ENCODE measurements around the gene GATA2. TPM values are rescaled to one million over a fixed set of nuclear protein-coding genes. Genes with fewer than 3 reads are reported as not detected.

The GATA2 gene
- polyA plus RNA-seq, 1 experiment, result 4.8 TPM

DNA sequence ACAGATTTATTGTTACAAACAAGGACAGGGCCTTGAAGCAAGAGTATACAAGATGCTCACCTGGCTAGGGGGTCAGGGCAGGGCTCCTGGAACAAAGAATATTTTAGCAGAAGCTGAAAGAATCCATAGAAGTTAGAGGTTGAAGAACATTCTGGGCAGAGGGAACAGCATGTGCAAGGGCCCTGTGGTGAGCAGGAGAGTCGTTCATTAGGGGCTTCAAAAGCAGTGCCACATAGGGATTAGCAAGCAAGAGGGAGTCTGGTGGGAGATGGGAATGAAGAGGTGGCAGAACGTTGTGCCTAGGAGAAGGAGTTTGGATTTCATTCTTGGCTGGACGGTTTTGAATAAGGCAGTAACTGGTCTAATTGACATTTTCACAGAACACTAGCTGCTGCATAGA is 49.2 kb downstream of the GATA2 start:
- TF ChIP-seq, protein P1, sequence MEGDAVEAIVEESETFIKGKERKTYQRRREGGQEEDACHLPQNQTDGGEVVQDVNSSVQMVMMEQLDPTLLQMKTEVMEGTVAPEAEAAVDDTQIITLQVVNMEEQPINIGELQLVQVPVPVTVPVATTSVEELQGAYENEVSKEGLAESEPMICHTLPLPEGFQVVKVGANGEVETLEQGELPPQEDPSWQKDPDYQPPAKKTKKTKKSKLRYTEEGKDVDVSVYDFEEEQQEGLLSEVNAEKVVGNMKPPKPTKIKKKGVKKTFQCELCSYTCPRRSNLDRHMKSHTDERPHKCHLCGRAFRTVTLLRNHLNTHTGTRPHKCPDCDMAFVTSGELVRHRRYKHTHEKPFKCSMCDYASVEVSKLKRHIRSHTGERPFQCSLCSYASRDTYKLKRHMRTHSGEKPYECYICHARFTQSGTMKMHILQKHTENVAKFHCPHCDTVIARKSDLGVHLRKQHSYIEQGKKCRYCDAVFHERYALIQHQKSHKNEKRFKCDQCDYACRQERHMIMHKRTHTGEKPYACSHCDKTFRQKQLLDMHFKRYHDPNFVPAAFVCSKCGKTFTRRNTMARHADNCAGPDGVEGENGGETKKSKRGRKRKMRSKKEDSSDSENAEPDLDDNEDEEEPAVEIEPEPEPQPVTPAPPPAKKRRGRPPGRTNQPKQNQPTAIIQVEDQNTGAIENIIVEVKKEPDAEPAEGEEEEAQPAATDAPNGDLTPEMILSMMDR (IDR thresholded peaks at IDR 0.05; ENCODE audit: low read depth, low read length), result no peak

DNA sequence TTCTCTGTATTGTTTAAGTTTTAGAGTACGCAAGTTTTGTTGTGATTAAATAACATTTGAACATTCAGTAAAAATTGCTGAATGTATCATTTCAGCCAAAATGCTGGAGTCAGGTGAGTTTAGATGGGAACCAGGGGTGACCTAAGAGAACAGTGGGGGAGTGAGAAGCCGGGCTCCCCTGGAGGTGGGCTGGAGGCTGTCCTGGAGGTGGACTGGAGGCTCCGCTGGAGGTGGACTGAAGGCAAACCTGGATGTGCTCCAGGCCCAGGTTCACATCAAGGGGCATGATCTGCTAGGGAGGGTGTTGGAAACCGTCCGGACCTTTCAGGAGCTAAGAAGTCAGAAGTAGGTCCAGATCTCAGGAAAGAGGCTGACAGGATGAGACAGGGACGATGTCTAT is 50.1 kb downstream of the GATA2 start:
- no peaks in the 10 kb centered on the region for H3K9me3 ChIP-seq (ENCODE audit: control insufficient read depth, insufficient read depth, low read length)
- peaks cover 48% of the 10 kb centered on the region for H3K27me3 ChIP-seq (ENCODE audit: control insufficient read depth, insufficient read depth, low read length)
- H3K27ac ChIP-seq (ENCODE audit: low read depth, low read length), result no peak overlapping the region
- POLR2A ChIA-PET, result no interaction called here
- DNase-seq (ENCODE audit: low read depth, low spot score), result no peak
- CTCF ChIA-PET, result no interaction called here
- H3K4me3 ChIP-seq (ENCODE audit: low read depth, low read length), result no peak overlapping the region
- TF ChIP-seq, protein P1 (IDR thresholded peaks at IDR 0.05; ENCODE audit: low read depth, low read length), result no peak

More for the DNA sequence above, 49.2 kb downstream of the GATA2 start:
- ChIA-PET POLR2A (no interaction called here), CTCF (no interaction called here)
- Histone ChIP-seq H3K27ac (ENCODE audit: low read depth, low read length) (no peak overlapping the region), H3K9me3 (ENCODE audit: control insufficient read depth, insufficient read depth, low read length) (no peaks in the 10 kb centered on the region), H3K27me3 (ENCODE audit: control insufficient read depth, insufficient read depth, low read length) (peaks cover 48% of the 10 kb centered on the region), H3K4me3 (ENCODE audit: low read depth, low read length) (no peak overlapping the region)
- DNase-seq (ENCODE audit: low read depth, low spot score), result no peak

DNA sequence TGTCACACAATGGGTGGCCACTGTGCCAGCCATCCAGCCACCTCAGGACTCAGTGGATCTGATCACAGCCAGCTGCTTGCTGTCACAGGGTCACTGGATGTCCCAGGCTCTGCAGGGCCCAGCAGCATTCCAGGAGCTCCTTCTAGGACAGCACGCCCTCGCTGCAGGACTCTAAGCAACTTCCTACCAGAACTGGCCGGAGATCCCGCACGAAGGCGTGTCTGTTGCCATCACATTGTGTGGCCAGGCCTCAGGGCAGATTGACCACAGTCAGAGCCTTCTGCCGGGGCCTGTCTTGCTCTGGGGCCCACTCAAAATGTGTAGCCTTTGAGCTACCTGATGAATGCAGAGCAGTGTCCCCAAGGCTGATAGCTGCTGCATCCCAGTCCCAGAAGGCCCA is 50.9 kb downstream of the GATA2 start:
- Histone ChIP-seq H3K9me3 (ENCODE audit: control insufficient read depth, insufficient read depth, low read length) (no peaks in the 10 kb centered on the region), H3K27me3 (ENCODE audit: control insufficient read depth, insufficient read depth, low read length) (peaks cover 48% of the 10 kb centered on the region), H3K4me3 (ENCODE audit: low read depth, low read length) (no peak overlapping the region), H3K27ac (ENCODE audit: low read depth, low read length) (no peak overlapping the region)
- ChIA-PET POLR2A (no interaction called here), CTCF (no interaction called here)
- no peak for DNase-seq (ENCODE audit: low read depth, low spot score)
- TF ChIP-seq, protein P1 (IDR thresholded peaks at IDR 0.05; ENCODE audit: low read depth, low read length), result no peak

DNA sequence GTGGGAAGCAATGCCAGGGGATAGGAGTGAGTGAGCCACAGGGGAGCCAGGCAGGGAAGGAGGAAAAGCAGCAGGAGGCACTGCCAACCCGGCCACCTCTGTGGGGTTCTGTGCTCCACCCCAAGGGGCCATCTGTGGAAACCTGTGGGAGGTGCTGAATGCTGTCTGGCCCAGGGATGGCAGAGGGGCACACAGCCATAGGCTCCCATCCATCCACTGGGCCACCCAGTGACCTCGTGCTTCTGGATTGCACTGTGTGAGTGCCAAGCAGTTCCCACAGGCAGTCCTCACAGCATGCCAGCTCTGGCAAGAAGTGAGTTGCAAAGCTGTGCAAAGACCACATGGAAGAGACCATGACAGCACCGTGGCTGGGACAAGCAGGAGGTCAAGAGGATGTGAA is 53.8 kb downstream of the GATA2 start:
- Histone ChIP-seq H3K27ac (ENCODE audit: low read depth, low read length) (no peak overlapping the region), H3K9me3 (ENCODE audit: control insufficient read depth, insufficient read depth, low read length) (0 out of 2 replicates have a peak, but pooled peaks cover 3% of the 10 kb centered on the region), H3K27me3 (ENCODE audit: control insufficient read depth, insufficient read depth, low read length) (peaks cover 46% of the 10 kb centered on the region), H3K4me3 (ENCODE audit: low read depth, low read length) (no peak overlapping the region)
- TF ChIP-seq, protein P1 (IDR thresholded peaks at IDR 0.05; ENCODE audit: low read depth, low read length), result no peak
- no peak for DNase-seq (ENCODE audit: low read depth, low spot score)
- POLR2A ChIA-PET, result no interaction called here
- CTCF ChIA-PET, result no interaction called here

DNA sequence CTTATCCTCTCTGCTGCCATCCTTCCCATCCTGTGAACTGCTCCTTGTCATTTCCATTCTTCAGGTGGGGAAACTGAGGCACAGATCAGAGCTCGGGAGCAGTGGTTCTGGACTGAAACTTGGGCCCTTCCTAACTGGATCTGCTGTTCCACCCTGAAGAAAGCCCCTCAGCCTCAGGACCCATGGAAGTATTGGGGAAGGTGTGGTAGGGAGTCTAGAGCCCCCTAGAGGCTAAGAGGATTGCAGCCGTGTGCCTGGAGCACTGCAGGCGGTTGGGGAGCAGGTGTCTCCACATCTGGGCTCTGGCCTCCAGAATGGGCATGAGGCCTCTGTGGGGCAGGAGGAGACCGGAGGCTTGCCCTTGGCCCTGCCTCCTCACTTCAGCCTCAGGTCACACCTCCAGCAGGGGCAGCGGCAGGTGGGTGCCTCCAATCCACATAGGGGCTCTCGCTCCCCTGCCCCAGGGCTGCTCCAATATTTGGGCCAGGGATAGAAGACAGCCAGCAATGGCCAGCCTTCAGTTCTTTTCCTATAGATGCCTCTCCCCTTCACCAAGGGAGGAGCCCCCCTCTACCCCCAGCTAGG is 54.4 kb downstream of the GATA2 start:
- Histone ChIP-seq H3K27me3 (ENCODE audit: control insufficient read depth, insufficient read depth, low read length) (peaks cover 49% of the 10 kb centered on the region), H3K9me3 (ENCODE audit: control insufficient read depth, insufficient read depth, low read length) (0 out of 2 replicates have a peak, but pooled peaks cover 3% of the 10 kb centered on the region), H3K4me3 (ENCODE audit: low read depth, low read length) (no peak overlapping the region), H3K27ac (ENCODE audit: low read depth, low read length) (no peak overlapping the region)
- ChIA-PET POLR2A (no interaction called here), CTCF (interaction anchor here (1.5 kb wide), 1 partner anchor 59 kb away, joined by 3 read pairs; no protein-coding TSS in a partner anchor)
- no peak for DNase-seq (ENCODE audit: low read depth, low spot score)
- TF ChIP-seq, protein P1 (IDR thresholded peaks at IDR 0.05; ENCODE audit: low read depth, low read length), result peak; percentile 39
